ENCODE results near the gene CEP170.
A peak's percentile ranks its signal among the peaks of the same experiment; 100 is the strongest.
"Not testable (repeated sequence)": the region's sequence is repeated elsewhere in the genome, so short reads cannot be mapped to it uniquely, and the experiment has no call there.

CEP170 gene

GRCh38 chr1:243197524-243197923 is 57.6 kb downstream of the CEP170 start:
- DNase-seq; in situ Hi-C loops (cut with MboI; ENCODE audit: low pct_unique_long_range_greater_than_20kb, low sequenced_read_pairs): not testable (repeated sequence)

- DNase-seq; in situ Hi-C loops (cut with MboI; ENCODE audit: low pct_unique_long_range_greater_than_20kb, low sequenced_read_pairs): not testable (repeated sequence)
Measured at GRCh38 chr1:243193330-243193729, 61.8 kb downstream of the CEP170 start.

DNA sequence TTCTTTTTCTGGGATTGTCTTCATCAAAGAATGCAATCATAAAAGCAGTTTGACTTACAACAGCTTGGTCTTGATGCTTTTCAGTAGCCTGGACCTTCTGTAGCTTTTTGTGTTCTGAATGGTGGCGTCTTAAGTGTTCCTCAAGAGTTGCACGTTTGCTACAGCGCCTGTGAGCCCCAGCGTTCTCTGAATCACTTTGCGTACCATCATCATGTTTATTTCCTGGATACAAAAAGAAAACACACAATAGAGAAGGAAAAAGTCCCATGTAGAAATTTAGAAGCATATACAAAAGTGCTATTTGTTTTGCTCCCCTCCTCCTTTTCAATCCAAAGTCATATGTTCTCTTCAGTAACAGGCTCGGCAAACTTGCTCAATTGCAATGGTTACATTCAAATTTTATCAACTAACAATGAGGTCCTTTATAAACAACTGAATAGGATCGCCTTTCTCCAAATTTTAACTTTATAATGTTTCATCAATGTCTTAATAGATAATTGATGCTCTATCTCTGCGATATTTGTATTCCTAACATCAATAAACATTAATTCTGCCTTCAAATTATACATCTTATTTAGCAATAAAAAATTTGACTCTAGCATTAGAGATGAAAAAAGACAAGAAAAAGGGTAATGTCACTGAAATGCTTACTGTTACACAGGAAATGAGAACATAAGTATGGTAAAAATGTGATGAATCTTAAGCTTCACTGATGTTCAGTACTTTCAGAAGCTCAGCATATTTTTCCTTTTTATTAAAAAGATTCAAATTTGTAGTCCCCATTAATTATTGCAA is 68.7 kb downstream of the CEP170 start:
- DNase-seq; in situ Hi-C loops (cut with MboI; ENCODE audit: low pct_unique_long_range_greater_than_20kb, low sequenced_read_pairs): not testable (repeated sequence)

DNA sequence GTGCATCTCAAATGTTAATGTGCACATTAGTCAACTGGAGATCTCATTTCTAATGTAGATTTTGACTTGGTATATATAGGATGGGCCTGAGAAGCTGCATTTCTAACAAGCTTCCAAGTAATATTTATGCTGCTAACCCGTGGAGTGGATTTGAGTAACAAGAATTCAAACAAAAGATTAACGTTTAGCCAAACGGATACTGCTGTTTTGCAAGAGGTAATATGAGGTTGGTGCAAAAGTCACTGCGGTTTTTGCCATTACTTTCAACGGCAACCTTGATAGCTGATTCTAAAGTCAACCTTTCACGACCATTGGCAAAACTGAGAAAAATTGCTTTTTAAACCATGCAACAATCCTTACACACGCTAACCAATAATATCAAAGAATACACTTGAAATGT is 70.3 kb downstream of the CEP170 start:
- in situ Hi-C loops (cut with MboI; ENCODE audit: low pct_unique_long_range_greater_than_20kb, low sequenced_read_pairs); DNase-seq: not testable (repeated sequence)

DNA sequence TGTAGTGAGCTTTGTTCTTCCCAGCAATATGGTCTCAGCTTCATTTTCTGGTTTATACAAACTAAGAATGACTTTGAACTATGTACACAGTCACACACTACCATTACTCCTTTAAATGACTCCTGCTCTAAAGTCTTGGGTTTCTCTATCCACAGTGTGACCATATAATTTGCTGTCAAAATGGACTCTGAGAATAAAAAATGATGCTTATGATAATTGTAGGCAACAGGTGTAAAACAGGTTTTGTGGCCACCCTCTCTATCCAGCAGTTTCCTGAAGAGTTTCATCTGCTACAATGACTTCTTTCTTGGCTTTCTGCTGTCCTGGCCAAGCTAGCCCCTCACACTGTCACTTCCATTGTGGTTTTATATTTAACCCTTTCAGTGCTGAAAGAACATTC is 71.4 kb downstream of the CEP170 start:
- DNase-seq; in situ Hi-C loops (cut with MboI; ENCODE audit: low pct_unique_long_range_greater_than_20kb, low sequenced_read_pairs): not testable (repeated sequence)

GRCh38 chr1:243183176-243183575 is 71.9 kb downstream of the CEP170 start:
- DNase-seq; in situ Hi-C loops (cut with MboI; ENCODE audit: low pct_unique_long_range_greater_than_20kb, low sequenced_read_pairs): not testable (repeated sequence)

DNA sequence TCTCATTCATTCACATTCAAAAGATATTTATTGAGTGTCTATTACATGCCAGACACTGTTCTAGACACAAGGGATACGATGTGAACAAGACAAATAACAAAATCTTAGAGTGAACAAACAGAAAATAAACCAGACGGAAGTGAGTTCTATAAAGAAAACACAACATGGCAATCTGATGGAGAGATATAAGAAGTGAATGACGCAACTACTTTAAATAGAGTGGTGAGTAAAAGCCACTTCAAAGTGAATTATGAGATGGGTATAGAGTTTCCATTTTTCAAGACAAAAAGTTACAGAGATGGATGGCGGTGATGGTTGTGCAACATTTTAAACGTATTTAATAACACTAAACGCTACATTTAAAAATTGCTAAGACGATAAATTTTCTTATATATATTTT is 75.4 kb downstream of the CEP170 start:
- DNase-seq = no peak
- in situ Hi-C loops (cut with MboI; ENCODE audit: low pct_unique_long_range_greater_than_20kb, low sequenced_read_pairs) = no loop called here

GRCh38 chr1:243177792-243178191 is 77.3 kb downstream of the CEP170 start:
- in situ Hi-C loops (cut with MboI; ENCODE audit: low pct_unique_long_range_greater_than_20kb, low sequenced_read_pairs); DNase-seq: not testable (repeated sequence)

- DNase-seq; in situ Hi-C loops (cut with MboI; ENCODE audit: low pct_unique_long_range_greater_than_20kb, low sequenced_read_pairs): not testable (repeated sequence)
Measured at GRCh38 chr1:243173758-243174369, 81.2 kb downstream of the CEP170 start.

DNA sequence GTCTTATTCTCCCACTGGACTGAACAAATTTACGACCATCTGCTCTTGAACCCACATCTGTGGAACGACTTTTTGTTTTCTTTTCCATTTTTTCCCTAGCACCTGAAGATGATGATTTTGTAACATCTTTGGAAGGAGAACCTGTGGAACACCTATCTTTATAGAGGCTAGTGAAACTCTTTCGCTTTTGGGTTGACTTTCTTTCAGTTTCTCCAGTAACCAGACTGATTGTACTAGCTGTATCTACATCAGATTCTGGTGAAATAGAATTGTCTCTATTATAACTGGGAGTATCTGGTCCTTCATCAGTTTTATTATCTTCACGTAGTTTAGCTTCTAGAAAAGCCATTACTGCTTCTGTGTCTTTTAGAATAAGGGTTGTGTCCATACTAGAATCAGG is 90.2 kb downstream of the CEP170 start:
- DNase-seq; in situ Hi-C loops (cut with MboI; ENCODE audit: low pct_unique_long_range_greater_than_20kb, low sequenced_read_pairs): not testable (repeated sequence)

GRCh38 chr1:243150906-243151305 is 104.2 kb downstream of the CEP170 start:
- in situ Hi-C loops (cut with MboI; ENCODE audit: low pct_unique_long_range_greater_than_20kb, low sequenced_read_pairs); DNase-seq: not testable (repeated sequence)

- DNase-seq; in situ Hi-C loops (cut with MboI; ENCODE audit: low pct_unique_long_range_greater_than_20kb, low sequenced_read_pairs): not testable (repeated sequence)
Measured at GRCh38 chr1:243149120-243149519, 106.0 kb downstream of the CEP170 start.

DNA sequence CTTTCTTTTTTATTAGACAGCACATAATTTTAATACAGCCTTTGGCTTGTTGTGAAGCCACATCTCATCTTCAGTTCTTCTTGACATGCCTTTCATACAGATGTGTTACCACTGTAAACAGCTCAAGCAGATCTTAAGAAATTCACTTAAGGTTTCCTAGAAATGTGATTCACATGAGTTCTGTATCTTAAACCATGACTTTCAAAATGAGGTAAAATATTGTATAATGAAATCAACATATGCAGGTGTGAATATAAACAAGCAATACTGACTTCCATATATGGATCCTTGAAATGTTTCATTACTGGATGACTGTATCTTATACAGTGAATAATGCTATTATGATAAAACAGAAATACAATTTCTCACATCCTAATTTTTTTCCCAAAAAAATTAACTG is 107.7 kb downstream of the CEP170 start:
- DNase-seq; in situ Hi-C loops (cut with MboI; ENCODE audit: low pct_unique_long_range_greater_than_20kb, low sequenced_read_pairs): not testable (repeated sequence)

GRCh38 chr1:243140498-243140897 is 114.6 kb downstream of the CEP170 start:
- in situ Hi-C loops (cut with MboI; ENCODE audit: low pct_unique_long_range_greater_than_20kb, low sequenced_read_pairs); DNase-seq: not testable (repeated sequence)

GRCh38 chr1:243122876-243123409 is 132.1 kb downstream of the CEP170 start:
- in situ Hi-C loops (cut with MboI; ENCODE audit: low pct_unique_long_range_greater_than_20kb, low sequenced_read_pairs) = not testable (repeated sequence)
- peak; percentile 79 for DNase-seq

DNA sequence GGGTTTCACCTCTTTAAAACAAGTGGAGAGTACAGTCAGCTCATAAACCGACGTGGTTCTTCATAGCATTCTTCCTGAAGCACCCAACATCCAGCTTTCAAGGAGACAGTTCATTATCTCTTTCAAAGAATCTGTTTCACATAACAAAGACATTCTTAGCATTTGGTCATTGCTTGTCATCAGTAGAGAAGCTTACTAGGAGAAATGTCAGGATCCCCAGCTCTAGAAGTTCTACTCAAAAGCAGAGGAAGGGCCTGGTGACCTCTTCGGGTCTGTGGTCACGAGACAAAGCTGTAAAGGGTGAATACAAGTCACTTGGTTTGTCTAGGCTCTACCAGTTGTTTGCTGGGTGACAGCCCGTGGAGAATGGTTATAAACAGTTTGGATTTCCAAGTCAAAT is 133.1 kb downstream of the CEP170 start:
- DNase-seq; in situ Hi-C loops (cut with MboI; ENCODE audit: low pct_unique_long_range_greater_than_20kb, low sequenced_read_pairs): not testable (repeated sequence)

DNA sequence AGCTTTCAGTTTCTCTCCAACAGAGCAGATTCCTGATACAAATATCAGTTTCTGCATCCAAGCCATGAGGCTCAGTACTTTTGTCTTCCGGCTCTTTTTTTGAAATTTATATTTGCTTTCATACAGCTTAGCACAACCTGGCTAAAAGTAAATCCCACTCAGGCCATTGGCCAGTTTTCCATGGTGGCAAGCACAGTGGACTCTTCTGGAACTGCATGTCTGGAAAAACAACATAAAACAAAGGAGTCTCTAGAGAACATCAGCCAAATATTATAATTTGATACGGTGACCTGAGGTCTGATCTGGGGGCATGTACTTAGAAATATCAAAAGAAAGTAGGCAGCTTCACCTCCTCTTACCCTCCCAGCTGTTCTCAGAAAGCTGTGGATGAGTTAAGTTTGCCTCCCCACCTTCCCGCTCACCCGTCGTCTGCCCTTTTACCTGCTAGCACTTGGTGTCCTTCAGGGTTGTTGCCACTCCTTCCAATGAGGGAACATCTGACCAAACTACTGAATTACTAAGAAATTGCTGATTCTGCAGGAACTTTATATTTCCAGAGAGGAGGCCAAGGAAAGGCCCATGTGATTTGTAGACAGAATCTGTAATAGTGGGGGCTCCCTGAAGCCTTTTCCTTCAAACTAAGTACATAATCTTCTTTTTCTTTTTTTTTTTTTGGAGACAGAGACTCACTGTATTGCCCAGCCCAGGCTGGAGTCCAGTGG is 136.3 kb downstream of the CEP170 start:
- DNase-seq; in situ Hi-C loops (cut with MboI; ENCODE audit: low pct_unique_long_range_greater_than_20kb, low sequenced_read_pairs): not testable (repeated sequence)

- in situ Hi-C loops (cut with MboI; ENCODE audit: low pct_unique_long_range_greater_than_20kb, low sequenced_read_pairs); DNase-seq: not testable (repeated sequence)
Measured at GRCh38 chr1:243116187-243116586, 138.9 kb downstream of the CEP170 start.

DNA sequence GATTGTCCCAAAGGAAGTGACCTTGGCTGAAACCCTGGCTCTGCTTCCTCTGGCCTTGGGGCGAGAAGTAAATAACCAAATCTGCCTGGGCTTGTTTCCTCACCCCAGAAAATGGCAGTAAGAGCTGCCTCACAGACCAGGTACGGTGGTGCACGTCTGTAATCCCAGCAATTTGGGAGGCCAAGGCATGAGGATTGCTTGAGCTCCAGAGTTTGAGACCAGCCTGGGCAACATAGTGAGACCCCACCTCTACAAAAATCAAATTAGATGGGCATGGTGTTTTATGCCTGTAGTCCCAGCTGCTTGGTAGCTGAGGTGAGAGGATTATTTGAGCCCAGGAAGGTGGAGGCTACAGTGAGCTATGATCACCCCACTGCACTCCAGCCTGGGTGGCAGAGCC is 140.3 kb downstream of the CEP170 start:
- DNase-seq; in situ Hi-C loops (cut with MboI; ENCODE audit: low pct_unique_long_range_greater_than_20kb, low sequenced_read_pairs): not testable (repeated sequence)
